Smooth muscle cell (in vitro differentiated cells): ENCODE results near the gene CSMD2. TPM values are rescaled to one million over a fixed set of nuclear protein-coding genes. Genes with fewer than 3 reads are reported as not detected.

Experiments
- DNase-seq: peaks from one replicate; lab custom pipeline; 2025; ENCODE audit not compliant: unreplicated experiment; lab: John Stamatoyannopoulos, UW
- H2AFZ ChIP-seq: fragments of 200-600 bp; sonication (generic); 2 replicates; pipeline ENCODE4 v1.6.0; 2016; ENCODE audit warnings: antibody characterized with exemption, low read depth, mild to moderate bottlenecking
- H3F3A ChIP-seq: fragments of 200-600 bp; sonication (generic); 2 replicates; pipeline ENCODE4 v1.6.0; 2017; ENCODE audit warnings: antibody characterized with exemption, low read depth
- H3K27ac ChIP-seq: fragments of 200-600 bp; sonication (generic); 2 replicates; pipeline ENCODE4 v1.5.1; 2016; ENCODE audit warnings: low read depth, mild to moderate bottlenecking
- H3K27me3 ChIP-seq: fragments of 200-600 bp; sonication (generic); 2 replicates; pipeline ENCODE4 v1.6.1; 2016; ENCODE audit warnings: low read depth, mild to moderate bottlenecking
- H3K36me3 ChIP-seq: fragments of 200-600 bp; sonication (generic); 2 replicates; pipeline ENCODE4 v1.5.1; 2016; ENCODE audit warnings: low read depth
- H3K4me1 ChIP-seq: fragments of 200-600 bp; sonication (generic); 2 replicates; pipeline ENCODE4 v1.5.1; 2016; ENCODE audit warnings: low read depth
- H3K4me2 ChIP-seq: fragments of 200-600 bp; sonication (generic); 2 replicates; pipeline ENCODE4 v1.6.0; 2016; ENCODE audit warnings: mild to moderate bottlenecking
- H3K4me3 ChIP-seq: fragments of 200-600 bp; sonication (generic); 2 replicates; pipeline ENCODE4 v1.5.1; 2016; ENCODE audit warnings: mild to moderate bottlenecking
- H3K79me2 ChIP-seq: fragments of 200-600 bp; sonication (generic); 2 replicates; pipeline ENCODE4 v1.6.0; 2016; ENCODE audit warnings: low read depth, mild to moderate bottlenecking
- H3K9ac ChIP-seq: fragments of 200-600 bp; sonication (generic); 2 replicates; pipeline ENCODE4 v1.6.0; 2016; ENCODE audit warnings: low read depth
- H3K9me3 ChIP-seq: fragments of 200-600 bp; sonication (generic); replicated peaks from 2 replicates; pipeline ENCODE4 v1.5.1; 2016; ENCODE audit warnings: low read depth
- H4K20me1 ChIP-seq: fragments of 200-600 bp; sonication (generic); 2 replicates; pipeline ENCODE4 v1.6.0; 2016; ENCODE audit warnings: low read depth
- WGBS: methylation state at CpG from one replicate; pipeline ENCODE4 v1.1.7; 2016; ENCODE audit warnings: low lambda C conversion rate; 5-methylcytosine and 5-hydroxymethylcytosine counted together
- polyA plus RNA-seq: library from polyadenylated mRNA; unstranded; fragments of >200 nt; fragmentation: Nextera tagmentation; extraction: Ambion mirVana; gene quantifications from 2 replicates; pipeline ENCODE4 v1.2.1, GENCODE V29; 2016
- total RNA-seq: library from RNA; depleted of rRNA; stranded (reverse); fragments of >200 nt; gene quantifications from 2 replicates; pipeline ENCODE4 v1.2.3, GENCODE V29; 2014
- TF ChIP-seq, protein P1 (sequence below): fragments of 200-600 bp; sonication (generic); IDR thresholded peaks from 2 replicates; pipeline ENCODE4 v1.5.1; 2017; ENCODE audit warnings: borderline replicate concordance, mild to moderate bottlenecking, antibody characterized with exemption; ENCODE audit not compliant: insufficient read depth, poor library complexity, severe bottlenecking

CSMD2 gene
- total and polyA plus RNA-seq, 2 experiments from 2014 or later = 0.65 to 1.8 TPM

DNA sequence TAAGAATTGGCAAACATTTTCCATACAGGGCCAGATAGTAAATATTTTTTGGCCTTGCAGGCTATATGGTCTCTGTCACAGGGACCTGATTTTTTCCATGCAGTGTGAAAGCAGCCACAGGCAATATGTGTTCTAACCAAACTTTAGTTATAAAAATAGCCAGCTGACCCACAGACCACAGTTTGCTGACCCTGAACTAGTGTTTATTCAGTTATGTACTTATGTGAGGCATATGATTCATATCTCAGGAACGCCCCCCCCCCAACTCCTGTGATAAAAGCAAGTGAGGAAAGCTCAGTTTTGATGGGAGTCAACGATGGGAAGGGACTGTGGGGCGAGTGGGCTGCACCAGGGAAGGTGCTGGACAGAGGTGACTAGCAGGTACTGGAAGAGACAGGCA lies 221.1 kb downstream of the CSMD2 start:
- Histone ChIP-seq H3K4me1 (no peaks in the 10 kb centered on the region), H4K20me1 (no peaks in the 10 kb centered on the region), H3K4me2 (no peak overlapping the region), H3K79me2 (no peaks in the 10 kb centered on the region), H3K4me3 (no peak overlapping the region), H3K27me3 (peaks cover 48% of the 10 kb centered on the region), H2AFZ (no peak overlapping the region), H3F3A (no peaks in the 10 kb centered on the region), H3K36me3 (no peaks in the 10 kb centered on the region), H3K9me3 (no peaks in the 10 kb centered on the region), H3K27ac (no peak overlapping the region), H3K9ac (no peak overlapping the region)
- 72% methylated on average over 3 of the region's 3 CpGs for WGBS
- no peak for DNase-seq
- TF ChIP-seq, protein P1, sequence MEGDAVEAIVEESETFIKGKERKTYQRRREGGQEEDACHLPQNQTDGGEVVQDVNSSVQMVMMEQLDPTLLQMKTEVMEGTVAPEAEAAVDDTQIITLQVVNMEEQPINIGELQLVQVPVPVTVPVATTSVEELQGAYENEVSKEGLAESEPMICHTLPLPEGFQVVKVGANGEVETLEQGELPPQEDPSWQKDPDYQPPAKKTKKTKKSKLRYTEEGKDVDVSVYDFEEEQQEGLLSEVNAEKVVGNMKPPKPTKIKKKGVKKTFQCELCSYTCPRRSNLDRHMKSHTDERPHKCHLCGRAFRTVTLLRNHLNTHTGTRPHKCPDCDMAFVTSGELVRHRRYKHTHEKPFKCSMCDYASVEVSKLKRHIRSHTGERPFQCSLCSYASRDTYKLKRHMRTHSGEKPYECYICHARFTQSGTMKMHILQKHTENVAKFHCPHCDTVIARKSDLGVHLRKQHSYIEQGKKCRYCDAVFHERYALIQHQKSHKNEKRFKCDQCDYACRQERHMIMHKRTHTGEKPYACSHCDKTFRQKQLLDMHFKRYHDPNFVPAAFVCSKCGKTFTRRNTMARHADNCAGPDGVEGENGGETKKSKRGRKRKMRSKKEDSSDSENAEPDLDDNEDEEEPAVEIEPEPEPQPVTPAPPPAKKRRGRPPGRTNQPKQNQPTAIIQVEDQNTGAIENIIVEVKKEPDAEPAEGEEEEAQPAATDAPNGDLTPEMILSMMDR = no peak

DNA sequence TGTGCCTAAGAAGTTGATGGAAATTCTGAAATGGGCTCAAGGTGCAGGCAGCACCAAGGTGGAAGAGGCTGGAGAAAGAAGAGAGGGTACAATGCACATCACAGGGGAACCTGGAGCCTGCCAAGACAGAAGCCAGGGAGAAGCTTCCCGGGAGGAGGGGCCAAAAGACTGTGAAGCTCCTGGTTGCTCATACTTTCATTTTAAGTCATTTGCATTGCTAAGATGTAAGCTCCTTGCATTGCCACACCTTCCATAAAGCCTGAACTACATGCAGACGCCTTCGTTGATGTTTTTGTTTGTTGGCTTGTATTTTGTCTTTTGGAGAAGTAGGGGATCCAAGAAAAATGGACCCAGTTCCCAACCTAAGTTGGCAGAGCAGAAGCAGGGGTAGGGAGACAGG lies 232.2 kb downstream of the CSMD2 start:
- H3K4me1 ChIP-seq = no peaks in the 10 kb centered on the region
- WGBS = 88% methylated on average over 3 of the region's 3 CpGs
- H2AFZ ChIP-seq = no peak overlapping the region
- no peak for DNase-seq
- TF ChIP-seq, protein P1 = no peak
- H3K4me3 ChIP-seq = no peak overlapping the region
- H3K36me3 ChIP-seq = no peaks in the 10 kb centered on the region
- no peaks in the 10 kb centered on the region for H4K20me1 ChIP-seq
- no peak overlapping the region for H3K4me2 ChIP-seq
- peaks cover 20% of the 10 kb centered on the region for H3K27me3 ChIP-seq
- H3K27ac ChIP-seq = no peak overlapping the region
- H3K9me3 ChIP-seq = no peaks in the 10 kb centered on the region
- no peak overlapping the region for H3K9ac ChIP-seq
- H3K79me2 ChIP-seq = no peaks in the 10 kb centered on the region
- H3F3A ChIP-seq = no peaks in the 10 kb centered on the region

DNA sequence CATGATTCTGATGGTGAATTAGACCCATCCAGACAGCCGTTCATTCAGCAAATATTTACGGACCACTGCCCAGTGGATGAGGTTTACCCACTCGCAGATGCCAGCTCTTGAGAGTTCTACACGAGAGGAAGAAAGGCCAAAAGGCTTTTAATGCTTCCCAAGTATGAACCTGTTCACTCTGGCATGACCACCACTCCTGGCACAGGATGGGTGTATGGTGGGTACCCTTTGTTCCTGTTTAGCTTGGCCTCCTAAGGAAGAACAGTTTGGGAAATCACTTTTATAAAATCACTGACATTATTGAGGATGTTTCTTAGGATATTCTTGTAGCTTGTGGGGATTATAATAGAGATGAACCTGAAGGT lies 233.9 kb downstream of the CSMD2 start:
- no peak overlapping the region for H2AFZ ChIP-seq
- no peak overlapping the region for H3K4me3 ChIP-seq
- no peaks in the 10 kb centered on the region for H4K20me1 ChIP-seq
- TF ChIP-seq, protein P1 = no peak
- no peaks in the 10 kb centered on the region for H3K79me2 ChIP-seq
- H3K9me3 ChIP-seq = no peaks in the 10 kb centered on the region
- no peak for DNase-seq
- whole genome bisulfite sequencing = 93% methylated on average over 4 of the region's 4 CpGs
- no peaks in the 10 kb centered on the region for H3K4me1 ChIP-seq
- no peak overlapping the region for H3K27ac ChIP-seq
- no peaks in the 10 kb centered on the region for H3K36me3 ChIP-seq
- peaks cover 16% of the 10 kb centered on the region for H3K27me3 ChIP-seq
- H3K4me2 ChIP-seq = no peak overlapping the region
- no peaks in the 10 kb centered on the region for H3F3A ChIP-seq
- H3K9ac ChIP-seq = no peak overlapping the region

DNA sequence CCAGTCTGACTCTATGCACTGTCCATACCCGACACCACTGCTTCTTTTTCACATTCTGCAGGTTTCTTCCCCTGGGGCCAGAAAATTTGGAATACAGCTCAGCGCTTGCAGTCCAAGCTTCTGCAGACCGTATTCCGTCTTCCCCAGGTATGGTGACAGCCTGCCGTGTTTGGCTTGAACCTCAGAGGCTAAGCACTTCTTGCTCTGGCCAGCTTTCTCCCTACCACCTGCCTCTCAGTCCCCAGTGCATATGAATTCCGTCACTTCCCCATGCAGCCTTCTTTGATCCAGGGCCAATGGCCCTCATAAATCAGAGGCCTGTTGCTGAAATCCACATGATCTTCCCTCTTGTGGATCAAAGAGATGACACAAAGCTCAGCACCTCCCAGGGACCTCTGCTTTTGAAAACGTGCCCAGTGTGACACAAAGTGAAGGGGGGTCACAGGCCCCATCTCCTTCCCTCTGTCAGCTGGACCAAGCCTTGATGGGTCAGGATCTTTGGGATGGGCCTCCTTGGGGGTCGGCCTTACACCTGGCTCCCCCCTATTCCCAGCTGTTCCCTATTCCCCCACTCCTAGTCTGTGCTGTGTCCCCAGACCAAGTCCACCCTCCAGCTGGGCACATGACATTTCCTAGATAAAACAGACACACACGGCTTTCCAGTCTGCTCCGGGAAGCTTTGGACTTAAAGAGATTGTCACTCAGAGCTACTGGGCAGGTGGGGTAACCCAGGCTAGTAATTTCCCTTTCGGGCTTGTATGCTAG lies 234.5 kb downstream of the CSMD2 start:
- Histone ChIP-seq H4K20me1 (no peaks in the 10 kb centered on the region), H3K4me2 (no peak overlapping the region), H3K27me3 (peaks cover 12% of the 10 kb centered on the region), H3K36me3 (no peaks in the 10 kb centered on the region), H3K79me2 (no peaks in the 10 kb centered on the region), H2AFZ (no peak overlapping the region), H3K27ac (no peak overlapping the region), H3K4me1 (no peaks in the 10 kb centered on the region), H3K9me3 (no peaks in the 10 kb centered on the region), H3K9ac (no peak overlapping the region), H3K4me3 (no peak overlapping the region), H3F3A (no peaks in the 10 kb centered on the region)
- 91% methylated on average over 11 of the region's 11 CpGs for WGBS
- TF ChIP-seq, protein P1 = no peak
- DNase-seq = no peak
